HG03103 (cell line): ENCODE data around the gene CCL27.
"Not testable (repeated sequence)": the region's sequence is repeated elsewhere in the genome, so short reads cannot be mapped to it uniquely, and the experiment has no call there.

Source experiments
- ATAC-seq: cut with Tn5 transposase; IDR thresholded peaks from one replicate; pipeline ENCODE4 v1.9.1; 2021; ENCODE audit warnings: low read depth; ENCODE audit not compliant: unreplicated experiment

The CCL27 gene

GRCh38 chr9:34651876-34652601, 10.4 kb downstream of the CCL27 start, which contains the start of gene IL11RA:
Gene IL11RA (plus strand): TSS chr9:34652185. CDS start chr9:34655218, 3,033 bp downstream.
- no peak for ATAC-seq

- no peak for ATAC-seq
Measured at GRCh38 chr9:34651321-34651720, 11.1 kb downstream of the CCL27 start.

DNA sequence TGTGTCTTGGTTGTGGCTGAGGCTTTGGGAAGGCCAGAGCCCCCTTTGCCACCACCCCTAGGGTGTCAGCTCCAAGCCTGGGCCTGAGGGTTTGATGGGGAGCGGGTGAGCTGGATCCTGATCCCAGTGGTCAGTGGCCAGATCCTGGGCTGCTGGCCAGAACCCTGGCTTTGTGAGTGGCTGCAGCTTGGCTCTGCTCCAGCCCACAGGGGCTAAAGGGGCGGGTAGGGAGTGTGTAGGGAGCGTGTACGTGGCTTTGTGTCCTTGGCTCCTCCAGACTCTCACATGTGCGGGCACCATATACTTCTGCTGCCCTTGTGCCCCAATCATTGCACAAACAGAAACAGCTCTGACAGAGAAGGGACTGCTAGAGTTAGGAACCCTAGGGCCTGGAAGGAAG, 11.6 kb downstream of the CCL27 start:
- ATAC-seq, result no peak

- ATAC-seq, result no peak
Measured at GRCh38 chr9:34648673-34649072, 13.8 kb downstream of the CCL27 start.

GRCh38 chr9:34647651-34648050, 14.8 kb downstream of the CCL27 start:
- no peak for ATAC-seq

- ATAC-seq, result no peak
Measured at GRCh38 chr9:34647084-34647403, 15.4 kb downstream of the CCL27 start.

GRCh38 chr9:34646211-34647083, 16.0 kb downstream of the CCL27 start, which contains the start of gene GALT:
Gene GALT (plus strand): TSS chr9:34646675. CDS start chr9:34646705, 30 bp downstream.
- peak; percentile 77 for ATAC-seq

DNA sequence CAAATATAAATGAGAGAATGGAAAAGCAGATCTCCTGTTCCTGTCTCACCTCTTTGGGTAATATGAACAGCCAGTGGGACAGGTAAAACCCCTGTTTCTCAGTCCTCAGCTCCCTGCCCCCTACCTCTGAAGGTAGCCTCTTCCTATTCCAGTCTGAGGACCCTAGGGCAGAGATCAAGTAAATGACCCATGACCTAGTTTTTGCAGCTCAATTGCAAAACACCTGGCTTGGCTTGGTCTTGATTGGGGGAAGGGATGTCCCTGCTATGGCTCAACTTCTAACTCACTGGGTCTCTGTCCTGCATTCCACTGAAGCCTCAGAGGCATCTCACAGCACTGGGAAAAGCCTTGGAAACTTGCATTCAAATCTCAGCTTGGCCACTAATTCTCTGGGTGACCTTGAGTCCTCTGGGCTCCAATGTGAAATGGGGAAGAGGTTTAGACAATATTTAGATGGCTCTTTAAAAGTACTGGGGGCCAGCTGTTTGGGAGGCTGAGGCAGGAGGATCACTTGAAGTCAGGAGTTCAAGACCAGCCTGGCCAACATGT, 17.6 kb downstream of the CCL27 start:
- ATAC-seq, result no peak

- no peak for ATAC-seq
Measured at GRCh38 chr9:34642679-34643078, 19.8 kb downstream of the CCL27 start.

GRCh38 chr9:34639322-34639721, 23.1 kb downstream of the CCL27 start:
- not testable (repeated sequence) for ATAC-seq

DNA sequence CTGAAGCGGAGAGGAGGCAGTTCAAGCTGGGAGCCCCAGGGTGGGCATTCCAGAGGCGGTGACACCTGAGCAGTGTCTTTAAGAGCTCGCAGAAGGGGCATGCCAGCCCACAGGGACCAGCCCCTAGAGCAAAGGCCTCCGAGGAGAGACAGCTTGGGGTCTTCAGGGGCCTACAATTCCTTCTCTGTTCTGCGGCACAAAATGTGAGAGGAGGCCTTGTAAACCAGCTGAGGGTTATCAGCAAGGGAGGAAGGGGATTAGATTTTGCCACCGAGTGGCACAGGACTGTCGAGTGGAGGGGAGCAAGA, 24.4 kb downstream of the CCL27 start:
- ATAC-seq, result no peak

GRCh38 chr9:34637356-34638137, 24.9 kb downstream of the CCL27 start, which contains the start of gene SIGMAR1:
Gene SIGMAR1 (minus strand): TSS chr9:34637787. CDS start chr9:34637697, 90 bp downstream.
- peak; percentile 78 for ATAC-seq

DNA sequence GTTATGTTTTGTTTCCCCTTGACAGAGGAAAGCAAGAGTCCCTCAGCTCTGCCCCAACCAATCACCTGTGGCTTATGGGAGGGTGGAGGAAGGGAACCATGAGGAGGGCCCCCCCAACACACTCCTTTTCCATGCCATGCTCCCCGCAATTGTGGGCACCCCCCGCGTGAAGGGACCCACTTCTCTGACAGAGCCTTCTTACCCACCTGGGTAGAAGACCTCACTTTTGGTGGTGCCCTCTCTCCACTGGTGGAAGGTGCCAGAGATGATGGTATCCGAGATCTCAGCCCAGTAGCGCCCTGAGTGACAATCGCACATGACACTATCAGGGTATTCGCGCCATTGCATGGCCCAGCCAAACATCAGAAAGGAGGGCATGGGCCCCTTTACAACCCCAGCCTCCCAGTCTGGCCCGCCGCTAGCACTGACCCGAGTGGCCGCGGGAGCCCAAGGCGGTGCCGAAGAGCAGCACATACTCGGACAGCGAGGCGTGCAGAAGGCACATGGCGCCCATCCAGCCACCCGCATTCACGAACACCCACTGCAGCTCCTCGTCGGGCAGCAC, 25.6 kb downstream of the CCL27 start:
- ATAC-seq, result no peak

GRCh38 chr9:34635556-34635955, 26.9 kb downstream of the CCL27 start:
- no peak for ATAC-seq

DNA sequence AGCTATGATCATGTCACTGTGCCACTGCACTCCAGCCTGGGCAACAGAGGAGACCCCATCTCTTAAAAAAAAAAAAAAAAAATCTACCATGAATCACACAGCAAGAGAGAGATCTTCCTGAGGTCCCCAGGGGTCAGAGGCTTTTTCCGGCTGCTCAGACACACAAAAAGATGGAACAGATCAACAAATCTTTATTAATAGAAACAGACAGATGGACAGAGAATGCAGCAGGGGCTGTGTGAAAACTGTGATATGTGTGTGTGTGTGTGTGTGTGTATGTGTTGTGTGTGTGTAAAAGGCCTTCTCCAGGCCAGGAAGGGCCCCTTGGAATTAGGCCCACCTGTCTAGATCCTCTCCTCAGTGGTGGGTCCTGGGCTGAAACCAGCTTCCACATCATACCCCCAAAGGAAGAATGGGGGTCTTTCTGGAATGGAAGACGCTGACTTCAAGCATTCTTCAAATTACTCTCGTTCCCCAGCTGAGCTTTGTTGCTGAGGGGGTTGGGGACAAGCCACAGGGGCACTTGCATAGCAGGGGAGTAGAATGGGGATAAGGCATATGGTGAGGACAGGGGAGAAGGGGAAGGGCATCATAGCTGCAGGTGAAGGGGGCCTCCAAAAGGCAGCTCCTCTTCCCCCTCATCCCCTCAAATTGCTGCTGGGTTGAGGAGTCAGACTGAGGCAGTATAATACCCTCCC, 27.8 kb downstream of the CCL27 start:
- no peak for ATAC-seq

- no peak for ATAC-seq
Measured at GRCh38 chr9:34633851-34634550, 28.5 kb downstream of the CCL27 start.

GRCh38 chr9:34633166-34633565, 29.3 kb downstream of the CCL27 start:
- no peak for ATAC-seq

DNA sequence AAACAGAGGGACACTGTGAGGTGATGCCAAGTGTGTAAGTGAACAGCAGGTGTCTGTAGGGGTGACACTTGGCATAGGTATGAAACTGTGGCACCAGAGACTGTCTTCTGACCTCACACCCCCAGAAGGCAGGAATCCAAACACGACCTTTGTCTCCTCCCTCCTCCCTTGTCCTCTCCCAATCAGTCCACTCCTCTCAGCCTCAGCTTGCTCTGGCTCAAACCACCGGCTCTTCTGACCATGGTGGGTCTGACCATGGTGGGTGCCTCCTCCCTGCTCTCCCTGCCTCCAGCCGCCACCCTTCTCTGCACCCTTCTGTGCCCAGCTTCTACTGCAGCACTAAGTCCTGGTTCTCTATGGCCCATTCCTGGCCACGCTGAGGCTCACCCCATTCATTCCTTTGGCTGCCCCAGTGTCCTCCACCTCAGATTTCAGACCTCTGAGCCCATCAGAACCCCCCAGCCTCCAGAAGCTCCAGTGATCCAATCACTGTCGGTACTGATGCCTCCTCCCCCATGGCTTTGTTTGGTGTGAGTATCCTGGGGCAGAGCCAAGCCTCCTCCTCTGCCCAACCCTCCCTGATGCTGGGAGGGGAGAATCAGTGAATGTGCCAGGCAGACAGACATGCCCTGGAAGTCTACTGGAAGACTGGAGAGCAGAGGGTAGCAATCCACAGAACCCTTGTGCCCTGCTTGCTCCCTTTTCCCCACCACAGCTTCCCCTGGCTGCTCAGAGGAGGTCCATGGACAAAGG, 31.9 kb downstream of the CCL27 start:
- no peak for ATAC-seq

GRCh38 chr9:34629491-34629808, 33.0 kb downstream of the CCL27 start:
- ATAC-seq, result no peak
